DND-41 (cell line): ENCODE results near the gene PFKFB3.

ENCODE experiments used
- ATAC-seq: fragments of 200-7000 bp; cut with Tn5 transposase; 3 replicates; pipeline ENCODE4 v1.9.1; 2021; ENCODE audit warnings: low read depth; ENCODE audit not compliant: insufficient read depth
- DNase-seq: peaks from one replicate; pipeline ENCODE4 v3.0.0-alpha.2; 2020
- H2AFZ ChIP-seq: 2 replicates; pipeline ENCODE4 v1.6.0; 2012; ENCODE audit warnings: low read depth, low read length
- H3K27ac ChIP-seq: 2 replicates; pipeline ENCODE4 v1.5.1; 2012; ENCODE audit warnings: low read length, inconsistent platforms
- H3K27me3 ChIP-seq: fragments of 200-600 bp; sonication (generic); 2 replicates; pipeline ENCODE4 v1.6.0; 2012; ENCODE audit warnings: low read length, mild to moderate bottlenecking, inconsistent platforms; ENCODE audit not compliant: insufficient read depth, poor library complexity
- H3K36me3 ChIP-seq: 2 replicates; pipeline ENCODE4 v1.5.1; 2012; ENCODE audit warnings: low read length, inconsistent platforms; ENCODE audit not compliant: insufficient read depth
- H3K4me1 ChIP-seq: 2 replicates; pipeline ENCODE4 v1.5.1; 2012; ENCODE audit warnings: mild to moderate bottlenecking, low read length; ENCODE audit not compliant: insufficient read depth
- H3K4me2 ChIP-seq: 2 replicates; pipeline ENCODE4 v1.6.0; 2012; ENCODE audit warnings: mild to moderate bottlenecking, moderate library complexity, low read length, inconsistent platforms; ENCODE audit not compliant: insufficient read depth
- H3K4me3 ChIP-seq, 2 experiments: fragments of 200-600 bp in 1 of 2; shearing (Covaris generic) in 1 of 2; 2 replicates each; pipeline ENCODE4 v1.5.1; 2012 to 2016; ENCODE audit warnings: inconsistent platforms in 2 of 2, low read length in 2 of 2, mild to moderate bottlenecking in 2 of 2, low read depth in 1 of 2, moderate library complexity in 1 of 2
- H3K79me2 ChIP-seq: 2 replicates; pipeline ENCODE4 v1.6.0; 2012; ENCODE audit warnings: low read length, inconsistent platforms; ENCODE audit not compliant: insufficient read depth
- H3K9ac ChIP-seq: 2 replicates; pipeline ENCODE4 v1.6.0; 2012; ENCODE audit warnings: low read depth, mild to moderate bottlenecking, inconsistent platforms, low read length, moderate library complexity
- H3K9me3 ChIP-seq: 2 replicates; pipeline ENCODE4 v1.5.1; 2012; ENCODE audit warnings: low read length, moderate library complexity, mild to moderate bottlenecking, inconsistent platforms; ENCODE audit not compliant: insufficient read depth, severe bottlenecking
- H4K20me1 ChIP-seq: 2 replicates; pipeline ENCODE4 v1.6.0; 2012; ENCODE audit warnings: low read length; ENCODE audit not compliant: insufficient read depth
- CTCF ChIP-seq: IDR thresholded peaks from 2 replicates; pipeline ENCODE4 v1.5.1; 2012; ENCODE audit warnings: borderline replicate concordance, low read length, moderate library complexity, mild to moderate bottlenecking; ENCODE audit not compliant: poor library complexity, severe bottlenecking; ENCODE audit errors: extremely low read depth
- EZH2 ChIP-seq: IDR thresholded peaks from 3 replicates; pipeline ENCODE4 v1.6.1; 2012; ENCODE audit warnings: borderline replicate concordance, low read depth, mild to moderate bottlenecking, moderate library complexity, low read length, inconsistent platforms; ENCODE audit not compliant: severe bottlenecking

The PFKFB3 gene

GRCh38 chr10:6274040-6274439, 71.3 kb downstream of the PFKFB3 start:
- H3K36me3 ChIP-seq: no peaks in the 10 kb centered on the region
- H3K4me2 ChIP-seq: no peak overlapping the region
- no peak overlapping the region for H2AFZ ChIP-seq
- no peak for TF ChIP-seq CTCF
- TF ChIP-seq EZH2: no peak
- H3K27me3 ChIP-seq: no peaks in the 10 kb centered on the region
- no peak overlapping the region for H3K9ac ChIP-seq
- no peaks in the 10 kb centered on the region for H3K79me2 ChIP-seq
- peaks cover 9% of the 10 kb centered on the region for H3K4me1 ChIP-seq
- H3K4me3 ChIP-seq: no peak overlapping the region
- no peaks in the 10 kb centered on the region for H3K9me3 ChIP-seq
- DNase-seq: no peak
- H4K20me1 ChIP-seq: no peaks in the 10 kb centered on the region
- ATAC-seq: no peak
- H3K27ac ChIP-seq: no peak overlapping the region

GRCh38 chr10:6274484-6274883, 71.8 kb downstream of the PFKFB3 start:
- Histone ChIP-seq H3K27ac (no peak overlapping the region), H3K4me3 (no peak overlapping the region), H3K27me3 (no peaks in the 10 kb centered on the region), H3K4me2 (no peak overlapping the region), H4K20me1 (no peaks in the 10 kb centered on the region), H3K79me2 (no peaks in the 10 kb centered on the region), H2AFZ (no peak overlapping the region), H3K9ac (no peak overlapping the region), H3K36me3 (no peaks in the 10 kb centered on the region), H3K4me1 (peaks cover 9% of the 10 kb centered on the region), H3K9me3 (no peaks in the 10 kb centered on the region)
- TF ChIP-seq EZH2 (no peak), CTCF (no peak)
- ATAC-seq (no peak), DNase-seq (no peak)

GRCh38 chr10:6275022-6275997, 72.6 kb downstream of the PFKFB3 start:
- ATAC-seq: no peak
- Histone ChIP-seq H3K4me2 (no peak overlapping the region), H3K27ac (no peak overlapping the region)

More at GRCh38 chr10:6275022-6275997, 72.6 kb downstream of the PFKFB3 start:
- Histone ChIP-seq H3K9me3 (no peaks in the 10 kb centered on the region), H3K4me3 (no peak overlapping the region), H3K79me2 (no peaks in the 10 kb centered on the region), H2AFZ (no peak overlapping the region), H3K36me3 (no peaks in the 10 kb centered on the region), H4K20me1 (no peaks in the 10 kb centered on the region), H3K4me1 (peaks cover 4% of the 10 kb centered on the region), H3K9ac (no peak overlapping the region), H3K27me3 (no peaks in the 10 kb centered on the region)
- DNase-seq: no peak
- TF ChIP-seq EZH2: no peak
- no peak for TF ChIP-seq CTCF
